IMR-90 (cell line): ENCODE results near the gene CASP9. TPM values are rescaled to one million over a fixed set of nuclear protein-coding genes. Genes with fewer than 3 reads are reported as not detected.
A peak's percentile ranks its signal among the peaks of the same experiment; 100 is the strongest.

ENCODE experiments used
- ATAC-seq: fragments of 200-7000 bp; cut with Tn5 transposase; 2 replicates; pipeline ENCODE4 v1.9.1; 2020; ENCODE audit warnings: low read depth, mild to moderate bottlenecking, moderate library complexity
- BruUV-seq: library from RNA; stranded (reverse); fragments of 400-500 nt; replicated peaks from 2 replicates; lab custom pipeline; 2021; lab: Mats Ljungman, UMichigan
- CTCF ChIA-PET: fragments of 300-600 bp; formaldehyde crosslinking; extraction: SDS; loops from one replicate; lab custom pipeline; 2021; ENCODE audit warnings: antibody characterized with exemption; lab: Yijun Ruan, JAX
- POLR2A ChIA-PET: fragments of 300-600 bp; sonication (Branson Sonifier 250); formaldehyde crosslinking; loops from one replicate; lab custom pipeline; 2022; ENCODE audit warnings: antibody characterized with exemption; ENCODE audit not compliant: unreplicated experiment; lab: Charles Lee
- DNase-seq: peaks from one replicate; pipeline ENCODE4 v3.0.0; 2013
- H2AFZ ChIP-seq: replicated peaks from 2 replicates; pipeline ENCODE3; 2013; ENCODE audit warnings: low read length, mild to moderate bottlenecking; ENCODE audit not compliant: poor library complexity
- H2AK5ac ChIP-seq: 2 replicates; pipeline ENCODE4 v1.6.1; 2013; ENCODE audit warnings: low read depth, low read length, inconsistent platforms
- H2AK9ac ChIP-seq: replicated peaks from 2 replicates; pipeline ENCODE3; 2013; ENCODE audit warnings: mild to moderate bottlenecking, low read depth, low read length, moderate library complexity; ENCODE audit not compliant: poor library complexity
- H2BK120ac ChIP-seq: 2 replicates; pipeline ENCODE4 v1.6.1; 2013; ENCODE audit warnings: low read depth, low read length, inconsistent platforms
- H2BK15ac ChIP-seq: 3 replicates; pipeline ENCODE4 v1.6.1; 2013; ENCODE audit warnings: low read depth, low read length, inconsistent platforms
- H2BK20ac ChIP-seq: 2 replicates; pipeline ENCODE4 v1.6.1; 2013; ENCODE audit warnings: low read depth, mild to moderate bottlenecking, inconsistent platforms, low read length, moderate library complexity
- H2BK5ac ChIP-seq: 2 replicates; pipeline ENCODE4 v1.6.1; 2013; ENCODE audit warnings: mild to moderate bottlenecking, low read depth, low read length, inconsistent platforms; ENCODE audit not compliant: poor library complexity, severe bottlenecking
- H3K14ac ChIP-seq: replicated peaks from 2 replicates; pipeline ENCODE4 v1.6.1; 2013; ENCODE audit warnings: low read depth, low read length, inconsistent platforms
- H3K18ac ChIP-seq: 2 replicates; pipeline ENCODE4 v1.6.1; 2013; ENCODE audit warnings: low read depth, low read length, control low read depth
- H3K23ac ChIP-seq: 2 replicates; pipeline ENCODE4 v1.6.1; 2013; ENCODE audit warnings: low read depth, low read length, inconsistent platforms
- H3K27ac ChIP-seq: 2 replicates; pipeline ENCODE4 v1.5.1; 2013; ENCODE audit warnings: mild to moderate bottlenecking, control low read depth, low read length; ENCODE audit not compliant: insufficient read depth
- H3K27me3 ChIP-seq: 2 replicates; pipeline ENCODE4 v1.6.1; 2013; ENCODE audit warnings: low read length; ENCODE audit not compliant: control insufficient read depth, insufficient read depth
- H3K36me3 ChIP-seq: 2 replicates; pipeline ENCODE4 v1.6.1; 2013; ENCODE audit warnings: low read length, mixed read lengths; ENCODE audit not compliant: control insufficient read depth, insufficient read depth
- H3K4ac ChIP-seq: 2 replicates; pipeline ENCODE4 v1.6.1; 2013; ENCODE audit warnings: low read depth, low read length, inconsistent platforms
- H3K4me1 ChIP-seq: 2 replicates; pipeline ENCODE4 v1.6.1; 2013; ENCODE audit warnings: low read length, mixed read lengths; ENCODE audit not compliant: control insufficient read depth, insufficient read depth
- H3K4me2 ChIP-seq: 2 replicates; pipeline ENCODE4 v1.6.1; 2013; ENCODE audit warnings: low read depth, mild to moderate bottlenecking, control low read depth, low read length, moderate library complexity
- H3K4me3 ChIP-seq: 2 replicates; pipeline ENCODE4 v1.5.1; 2013; ENCODE audit warnings: low read depth, mild to moderate bottlenecking, control low read depth, low read length, moderate library complexity; ENCODE audit not compliant: insufficient read depth
- H3K56ac ChIP-seq: 2 replicates; pipeline ENCODE4 v1.6.1; 2013; ENCODE audit warnings: low read length, inconsistent platforms; ENCODE audit not compliant: insufficient read depth; ENCODE audit errors: extremely low read depth
- H3K79me1 ChIP-seq, 2 experiments: 2 replicates each; pipeline ENCODE4 v1.6.1; 2013; ENCODE audit warnings: low read length in 2 of 2, inconsistent platforms in 1 of 2, low read depth in 1 of 2
- H3K9ac ChIP-seq: 2 replicates; pipeline ENCODE4 v1.6.1; 2013; ENCODE audit warnings: low read depth, low read length, control low read depth
- H3K9me1 ChIP-seq: 2 replicates; pipeline ENCODE4 v1.6.1; 2013; ENCODE audit warnings: low read length, inconsistent platforms; ENCODE audit not compliant: insufficient read depth
- H3K9me3 ChIP-seq: 2 replicates; pipeline ENCODE4 v1.6.1; 2013; ENCODE audit warnings: low read length; ENCODE audit not compliant: control insufficient read depth, insufficient read depth
- H4K20me1 ChIP-seq: 2 replicates; pipeline ENCODE4 v1.6.1; 2013; ENCODE audit warnings: low read length, inconsistent platforms; ENCODE audit not compliant: insufficient read depth
- H4K5ac ChIP-seq: 2 replicates; pipeline ENCODE4 v1.6.1; 2013; ENCODE audit warnings: mild to moderate bottlenecking, low read depth, low read length, control low read depth
- H4K8ac ChIP-seq, 2 experiments: 2 replicates each; pipeline ENCODE4 v1.6.1; 2013; ENCODE audit warnings: low read depth in 2 of 2, low read length in 2 of 2, control low read depth in 1 of 2, inconsistent platforms in 1 of 2
- H4K91ac ChIP-seq: 2 replicates; pipeline ENCODE4 v1.6.1; 2013; ENCODE audit warnings: low read depth, low read length, inconsistent platforms; ENCODE audit not compliant: insufficient read depth
- CEBPB ChIP-seq: IDR thresholded peaks from 2 replicates; pipeline ENCODE4 v1.6.1; 2012; ENCODE audit warnings: low read depth, low read length, improper control_type of control experiment
- NFE2L2 ChIP-seq: fragments of 150-350 bp; IDR thresholded peaks from 2 replicates; pipeline ENCODE4 v1.6.1; 2016; ENCODE audit warnings: low read depth, mild to moderate bottlenecking, low read length
- RAD21 ChIP-seq: IDR thresholded peaks from 2 replicates; pipeline ENCODE4 v1.6.1; 2012; ENCODE audit warnings: low read length, improper control_type of control experiment
- WGBS, 2 experiments: methylation state at CpG; one replicate each; pipeline versions ENCODE4 v1.1.5 to v1.1.7; 2013; ENCODE audit warnings: missing lambda C conversion rate in 2 of 2; ENCODE audit not compliant: insufficient read length in 1 of 2; ENCODE audit errors: extremely low coverage in 2 of 2; 5-methylcytosine and 5-hydroxymethylcytosine counted together
- dilution Hi-C: fragments of 300-500 bp; cut with HindIII; formaldehyde crosslinking; loops from one replicate; pipeline ENCODE4 v1.14.3; 2018; ENCODE audit warnings: low sequenced_read_pairs; ENCODE audit not compliant: unreplicated experiment
- in situ Hi-C: fragments of 300-500 bp; cut with MboI; formaldehyde crosslinking; loops from 3 replicates; pipeline ENCODE4 v1.14.3; 2019; ENCODE audit warnings: low sequenced_read_pairs, inconsistent platforms, mixed read lengths
- intact Hi-C: fragments of 100-400 bp; cut with micrococcal nuclease; formaldehyde crosslinking; loops from 2 replicates; pipeline ENCODE4 v1.10.0; 2022
- polyA plus RNA-seq, 3 experiments: library from polyadenylated mRNA; depleted of rRNA; stranded (reverse); fragments of >200 nt; gene quantifications; 2 replicates each; pipeline ENCODE4 v1.2.3, GENCODE V29; 2012; ENCODE audit warnings: low replicate concordance in 1 of 3
- total RNA-seq: library from RNA; depleted of rRNA; stranded (reverse); fragments of >200 nt; gene quantifications from 2 replicates; pipeline ENCODE4 v1.2.3, GENCODE V29; 2012
- TF ChIP-seq, protein P1 (sequence below): fragments of 150-350 bp; IDR thresholded peaks from 2 replicates; pipeline ENCODE4 v1.6.1; 2017; ENCODE audit warnings: mild to moderate bottlenecking, antibody characterized with exemption, low read length, low read depth

CASP9 gene
- total and polyA plus RNA-seq, 2 of the 4 experiments (the other 2 are of a cell fraction), result 7.0 to 8.3 TPM

- no peak for DNase-seq
- H3K18ac ChIP-seq, result no peak overlapping the region
- H3K23ac ChIP-seq, result no peak overlapping the region
- H2BK120ac ChIP-seq, result no peak overlapping the region
- no peaks in the 10 kb centered on the region for H3K4me1 ChIP-seq
- ChIA-PET POLR2A (no interaction called here), CTCF (no interaction called here)
- no peaks in the 10 kb centered on the region for H3K36me3 ChIP-seq
- H3K4me2 ChIP-seq, result no peak overlapping the region
- H2BK5ac ChIP-seq, result no peak overlapping the region
- no peak overlapping the region for H4K91ac ChIP-seq
- H4K20me1 ChIP-seq, result no peaks in the 10 kb centered on the region
- H2AK9ac ChIP-seq, result peak overlapping the region; percentile 16
- no peak overlapping the region for H2AK5ac ChIP-seq
- H2AFZ ChIP-seq, result no peak overlapping the region
- H3K9me3 ChIP-seq, result no peaks in the 10 kb centered on the region
- TF ChIP-seq RAD21, result no peak
- TF ChIP-seq NFE2L2, result no peak
- TF ChIP-seq CEBPB, result no peak
- TF ChIP-seq, protein P1, sequence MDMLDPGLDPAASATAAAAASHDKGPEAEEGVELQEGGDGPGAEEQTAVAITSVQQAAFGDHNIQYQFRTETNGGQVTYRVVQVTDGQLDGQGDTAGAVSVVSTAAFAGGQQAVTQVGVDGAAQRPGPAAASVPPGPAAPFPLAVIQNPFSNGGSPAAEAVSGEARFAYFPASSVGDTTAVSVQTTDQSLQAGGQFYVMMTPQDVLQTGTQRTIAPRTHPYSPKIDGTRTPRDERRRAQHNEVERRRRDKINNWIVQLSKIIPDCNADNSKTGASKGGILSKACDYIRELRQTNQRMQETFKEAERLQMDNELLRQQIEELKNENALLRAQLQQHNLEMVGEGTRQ, result no peak
- no peak overlapping the region for H3K4ac ChIP-seq
- H4K8ac ChIP-seq, result no peak overlapping the region
- H3K27ac ChIP-seq, result no peak overlapping the region
- ATAC-seq, result no peak
- in situ Hi-C loops (no loop called here), dilution Hi-C loops (no loop called here), intact Hi-C loops (no loop called here)
- H3K9me1 ChIP-seq, result no peaks in the 10 kb centered on the region
- no peak overlapping the region for H3K56ac ChIP-seq
- H3K14ac ChIP-seq, result no peak overlapping the region
- H4K5ac ChIP-seq, result no peak overlapping the region
- no peaks in the 10 kb centered on the region for H3K79me1 ChIP-seq
- H3K4me3 ChIP-seq, result no peak overlapping the region
- no peak overlapping the region for H2BK15ac ChIP-seq
- H2BK20ac ChIP-seq, result no peak overlapping the region
- no peak overlapping the region for H3K9ac ChIP-seq
- peaks cover 33% of the 10 kb centered on the region; the same call in 1 of the 2 replicates for H3K27me3 ChIP-seq
- WGBS, 2 experiments, result 89% methylated on average over 12 of the region's 14 CpGs; no CpG with 5 or more reads in 1 of the 2 experiments
- BruUV-seq, result no TSS peak
Observed at GRCh38 chr1:15445390-15446122, 78.5 kb downstream of the CASP9 start.
